Measurements from ENCODE around the gene IVD.

IVD gene

DNA sequence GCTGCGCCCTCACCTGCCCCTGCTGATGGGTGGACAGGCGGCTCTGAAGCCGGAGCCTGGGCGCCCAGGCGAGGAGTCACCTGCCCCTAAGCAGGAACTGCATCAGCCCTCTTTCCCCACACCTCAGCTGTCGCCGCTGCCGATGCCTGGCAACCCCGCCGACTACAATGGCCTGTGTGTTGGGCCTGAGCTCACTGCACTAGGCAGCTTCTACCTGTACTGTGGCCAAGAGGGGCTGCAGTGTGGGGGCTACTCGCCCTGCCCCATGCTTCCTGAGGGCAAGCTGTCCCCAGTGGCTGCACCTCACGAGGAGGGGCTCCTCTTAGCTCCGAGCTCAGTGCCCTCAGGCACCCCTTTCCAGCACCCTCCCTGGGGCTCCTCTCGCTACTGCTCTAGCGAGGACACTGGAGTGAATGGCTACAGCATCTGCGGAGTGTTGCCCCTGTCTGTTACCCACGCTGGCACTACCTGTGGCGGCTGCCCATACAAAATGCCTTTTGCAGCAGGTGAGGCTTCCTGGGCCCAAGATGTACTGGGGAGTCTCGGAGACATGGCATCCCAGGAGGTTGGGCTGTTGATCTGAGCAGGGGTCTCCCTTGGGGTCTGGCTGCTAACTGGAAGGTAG is 53.9 kb downstream of the IVD start:
- Mint-ChIP-seq H3K4me3 (no peak overlapping the region), H3K4me1 (peaks cover 19% of the 10 kb centered on the region), H3K27ac (no peak overlapping the region), H3K36me3 (ENCODE audit: low read depth) (peaks cover 7% of the 10 kb centered on the region), H3K27me3 (ENCODE audit: low read depth) (no peaks in the 10 kb centered on the region), H3K9me3 (no peaks in the 10 kb centered on the region)
- TF ChIP-seq, protein P1, sequence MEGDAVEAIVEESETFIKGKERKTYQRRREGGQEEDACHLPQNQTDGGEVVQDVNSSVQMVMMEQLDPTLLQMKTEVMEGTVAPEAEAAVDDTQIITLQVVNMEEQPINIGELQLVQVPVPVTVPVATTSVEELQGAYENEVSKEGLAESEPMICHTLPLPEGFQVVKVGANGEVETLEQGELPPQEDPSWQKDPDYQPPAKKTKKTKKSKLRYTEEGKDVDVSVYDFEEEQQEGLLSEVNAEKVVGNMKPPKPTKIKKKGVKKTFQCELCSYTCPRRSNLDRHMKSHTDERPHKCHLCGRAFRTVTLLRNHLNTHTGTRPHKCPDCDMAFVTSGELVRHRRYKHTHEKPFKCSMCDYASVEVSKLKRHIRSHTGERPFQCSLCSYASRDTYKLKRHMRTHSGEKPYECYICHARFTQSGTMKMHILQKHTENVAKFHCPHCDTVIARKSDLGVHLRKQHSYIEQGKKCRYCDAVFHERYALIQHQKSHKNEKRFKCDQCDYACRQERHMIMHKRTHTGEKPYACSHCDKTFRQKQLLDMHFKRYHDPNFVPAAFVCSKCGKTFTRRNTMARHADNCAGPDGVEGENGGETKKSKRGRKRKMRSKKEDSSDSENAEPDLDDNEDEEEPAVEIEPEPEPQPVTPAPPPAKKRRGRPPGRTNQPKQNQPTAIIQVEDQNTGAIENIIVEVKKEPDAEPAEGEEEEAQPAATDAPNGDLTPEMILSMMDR (IDR thresholded peaks at IDR 0.05; ENCODE audit: unreplicated experiment in 3 of 3) = no peak

DNA sequence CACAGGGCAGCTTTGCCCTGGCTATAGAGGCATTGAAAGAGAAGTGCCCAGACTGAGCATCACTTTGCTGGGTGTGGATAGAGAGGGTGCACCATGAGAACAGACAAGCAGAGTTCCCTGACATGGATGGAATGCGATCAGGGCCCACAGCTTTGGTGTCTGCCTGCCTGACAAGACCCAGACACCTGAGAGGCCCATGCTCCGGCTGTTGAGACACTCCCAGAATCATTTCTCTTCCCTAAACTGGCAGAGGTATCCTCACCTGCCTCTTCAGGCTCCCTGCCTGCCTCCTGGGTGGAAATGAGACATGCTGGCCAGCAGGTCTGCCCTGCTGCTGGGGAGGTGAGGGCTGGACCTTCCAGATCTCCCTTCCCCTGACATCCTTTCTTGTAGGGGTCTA is 54.8 kb downstream of the IVD start:
- H3K36me3 Mint-ChIP-seq (ENCODE audit: low read depth) = peaks cover 14% of the 10 kb centered on the region
- TF ChIP-seq, protein P1 (IDR thresholded peaks at IDR 0.05; ENCODE audit: unreplicated experiment in 3 of 3) = no peak
- H3K4me3 Mint-ChIP-seq = no peak overlapping the region
- H3K4me1 Mint-ChIP-seq = peaks cover 12% of the 10 kb centered on the region
- H3K27me3 Mint-ChIP-seq (ENCODE audit: low read depth) = no peaks in the 10 kb centered on the region
- no peak overlapping the region for H3K27ac Mint-ChIP-seq
- no peaks in the 10 kb centered on the region for H3K9me3 Mint-ChIP-seq

DNA sequence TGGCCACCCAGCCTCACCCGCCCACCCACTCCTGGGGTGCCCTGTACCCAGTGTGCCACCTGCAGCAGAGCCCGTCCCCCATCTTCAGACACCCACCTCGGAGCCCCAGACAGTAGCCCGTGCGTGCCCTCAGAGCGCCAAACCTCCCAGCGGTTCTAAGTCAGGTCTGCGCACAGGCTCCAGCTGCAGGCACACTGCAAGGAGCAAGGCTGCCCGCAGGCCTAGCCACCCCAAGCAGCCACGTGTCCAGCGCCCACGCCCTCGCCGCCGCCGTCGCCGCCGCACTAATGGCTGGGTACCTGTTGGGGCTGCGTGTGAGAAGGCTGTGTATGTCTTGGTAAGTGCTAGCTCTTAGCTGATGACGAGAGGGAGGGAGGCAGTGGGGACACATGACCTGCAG is 56.4 kb downstream of the IVD start:
- TF ChIP-seq, protein P1 (IDR thresholded peaks at IDR 0.05; ENCODE audit: unreplicated experiment in 3 of 3) = no peak
- Mint-ChIP-seq H3K27ac (no peak overlapping the region), H3K4me1 (no peaks in the 10 kb centered on the region), H3K4me3 (no peak overlapping the region), H3K36me3 (ENCODE audit: low read depth) (peaks cover 25% of the 10 kb centered on the region), H3K9me3 (no peaks in the 10 kb centered on the region), H3K27me3 (ENCODE audit: low read depth) (no peaks in the 10 kb centered on the region)

DNA sequence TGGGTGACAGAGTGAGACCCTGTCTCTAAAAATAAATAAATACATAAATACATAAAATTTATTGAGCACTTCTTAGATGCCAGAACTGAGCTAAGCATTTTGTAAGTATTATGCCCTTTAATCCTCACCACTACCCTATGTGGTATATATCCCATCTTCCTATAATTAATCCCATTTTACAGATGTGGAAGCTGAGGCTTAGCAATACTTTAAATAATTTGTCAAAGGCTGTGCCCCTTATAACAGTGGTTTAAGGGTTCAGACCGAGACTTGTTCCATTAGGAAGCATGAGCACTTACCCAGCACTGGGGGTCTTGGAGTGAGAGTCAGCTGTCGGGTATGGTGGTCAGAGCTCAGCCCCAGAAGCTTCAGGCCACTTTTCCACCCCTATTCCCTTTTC is 57.7 kb downstream of the IVD start:
- peaks cover 30% of the 10 kb centered on the region for H3K36me3 Mint-ChIP-seq (ENCODE audit: low read depth)
- H3K4me3 Mint-ChIP-seq = no peak overlapping the region
- H3K27ac Mint-ChIP-seq = no peak overlapping the region
- no peaks in the 10 kb centered on the region for H3K27me3 Mint-ChIP-seq (ENCODE audit: low read depth)
- TF ChIP-seq, protein P1 (IDR thresholded peaks at IDR 0.05; ENCODE audit: unreplicated experiment in 3 of 3) = no peak
- H3K9me3 Mint-ChIP-seq = no peaks in the 10 kb centered on the region
- no peaks in the 10 kb centered on the region for H3K4me1 Mint-ChIP-seq

DNA sequence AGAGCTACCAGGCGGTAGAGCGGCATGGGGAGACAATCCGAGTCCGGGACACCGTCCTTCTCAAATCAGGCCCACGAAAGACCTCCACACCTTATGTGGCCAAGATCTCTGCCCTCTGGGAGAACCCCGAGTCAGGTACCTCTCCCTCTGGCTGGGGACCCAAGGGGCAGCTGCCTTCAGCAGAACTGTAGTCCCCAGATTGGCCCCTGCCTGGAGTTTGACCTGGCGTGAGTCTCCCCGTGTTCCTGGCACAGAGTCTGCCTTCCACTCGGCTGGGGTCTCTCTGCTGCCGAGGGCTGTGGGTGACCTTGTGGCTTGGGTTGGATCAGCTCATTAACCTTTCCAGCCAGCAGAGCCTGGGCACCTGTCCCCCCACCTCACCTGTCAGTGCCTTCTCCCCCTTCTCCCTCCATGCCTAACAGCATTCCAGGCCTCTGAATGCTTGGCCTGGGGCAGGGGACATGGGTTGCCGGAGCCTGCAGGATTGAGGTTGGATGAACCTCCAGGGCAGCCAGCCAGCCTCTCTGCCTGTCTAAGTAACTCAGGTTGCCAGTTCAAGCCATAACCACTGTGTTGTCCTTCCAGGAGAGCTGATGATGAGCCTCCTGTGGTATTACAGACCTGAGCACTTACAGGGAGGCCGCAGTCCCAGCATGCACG is 58.4 kb downstream of the IVD start:
- no peak overlapping the region for H3K27ac Mint-ChIP-seq
- no peaks in the 10 kb centered on the region for H3K4me1 Mint-ChIP-seq
- H3K4me3 Mint-ChIP-seq = no peak overlapping the region
- peaks cover 30% of the 10 kb centered on the region for H3K36me3 Mint-ChIP-seq (ENCODE audit: low read depth)
- TF ChIP-seq, protein P1 (IDR thresholded peaks at IDR 0.05; ENCODE audit: unreplicated experiment in 3 of 3) = no peak
- H3K27me3 Mint-ChIP-seq (ENCODE audit: low read depth) = no peaks in the 10 kb centered on the region
- H3K9me3 Mint-ChIP-seq = no peaks in the 10 kb centered on the region

All from nephron (organoid).